Esophagus muscularis mucosa (tissue), 4 donors: Measurements from ENCODE around the gene KRT16.

Experiments used
- EP300 ChIP-seq: sonication (generic); formaldehyde crosslinking; IDR thresholded peaks from one replicate; pipeline ENCODE4 v1.6.1; 2017; ENCODE audit warnings: antibody characterized with exemption
- POLR2AphosphoS5 ChIP-seq, 2 donors: sonication (generic); formaldehyde crosslinking; IDR thresholded peaks; one replicate each; pipeline ENCODE4 v1.6.1; 2017; ENCODE audit warnings: antibody characterized with exemption in 2 of 2
- TF ChIP-seq, protein P1 (sequence below), 3 experiments: fragments of 200-600 bp in 2 of 3; fragments of 450-650 bp in 1 of 3; sonication (generic) in 2 of 3; IDR thresholded peaks; one replicate each; pipeline ENCODE4 v1.5.1; 2017 to 2019; ENCODE audit warnings: antibody characterized with exemption in 3 of 3, mild to moderate bottlenecking in 2 of 3, moderate library complexity in 1 of 3

DNA sequence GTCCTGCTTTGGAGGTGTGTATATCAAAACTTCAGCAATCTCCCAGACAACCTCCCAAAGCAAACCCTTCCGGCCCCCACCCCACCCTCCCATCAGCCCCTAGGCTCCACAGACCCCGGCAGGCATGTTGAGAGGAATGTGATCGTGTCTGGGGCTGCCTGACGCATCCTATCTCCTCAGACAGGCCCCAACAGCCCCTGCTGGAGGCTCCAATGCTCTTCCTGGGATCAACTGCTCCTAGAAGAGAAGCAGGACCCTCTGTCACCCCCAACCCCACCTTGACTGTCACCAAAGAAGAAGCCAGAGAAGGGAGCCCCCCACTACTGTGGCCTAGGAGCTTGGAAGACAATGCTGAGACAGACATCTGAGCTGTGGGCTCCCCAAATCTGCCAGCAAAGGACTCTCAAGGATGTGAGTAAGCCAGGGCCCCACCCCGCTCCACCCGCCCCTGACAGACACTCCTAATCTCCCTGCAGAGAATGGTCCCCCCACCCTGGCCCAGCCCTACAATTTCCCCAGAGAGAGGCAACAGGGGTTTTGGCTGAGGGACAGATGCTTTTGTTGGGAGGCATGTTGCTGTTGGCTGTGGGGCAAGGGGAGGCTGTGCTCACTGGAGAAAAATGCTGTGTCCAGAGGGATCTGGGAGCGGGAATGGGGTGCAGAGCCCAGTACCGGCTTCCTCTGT is 24.3 kb downstream of the KRT16 start:
- TF ChIP-seq, protein P1, sequence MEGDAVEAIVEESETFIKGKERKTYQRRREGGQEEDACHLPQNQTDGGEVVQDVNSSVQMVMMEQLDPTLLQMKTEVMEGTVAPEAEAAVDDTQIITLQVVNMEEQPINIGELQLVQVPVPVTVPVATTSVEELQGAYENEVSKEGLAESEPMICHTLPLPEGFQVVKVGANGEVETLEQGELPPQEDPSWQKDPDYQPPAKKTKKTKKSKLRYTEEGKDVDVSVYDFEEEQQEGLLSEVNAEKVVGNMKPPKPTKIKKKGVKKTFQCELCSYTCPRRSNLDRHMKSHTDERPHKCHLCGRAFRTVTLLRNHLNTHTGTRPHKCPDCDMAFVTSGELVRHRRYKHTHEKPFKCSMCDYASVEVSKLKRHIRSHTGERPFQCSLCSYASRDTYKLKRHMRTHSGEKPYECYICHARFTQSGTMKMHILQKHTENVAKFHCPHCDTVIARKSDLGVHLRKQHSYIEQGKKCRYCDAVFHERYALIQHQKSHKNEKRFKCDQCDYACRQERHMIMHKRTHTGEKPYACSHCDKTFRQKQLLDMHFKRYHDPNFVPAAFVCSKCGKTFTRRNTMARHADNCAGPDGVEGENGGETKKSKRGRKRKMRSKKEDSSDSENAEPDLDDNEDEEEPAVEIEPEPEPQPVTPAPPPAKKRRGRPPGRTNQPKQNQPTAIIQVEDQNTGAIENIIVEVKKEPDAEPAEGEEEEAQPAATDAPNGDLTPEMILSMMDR (IDR thresholded peaks at IDR 0.05), result no peak
- TF ChIP-seq EP300 (no peak), POLR2AphosphoS5 (IDR thresholded peaks at IDR 0.05) (no peak)
